ENCODE measurements around the gene SLC30A1.

The SLC30A1 gene

DNA sequence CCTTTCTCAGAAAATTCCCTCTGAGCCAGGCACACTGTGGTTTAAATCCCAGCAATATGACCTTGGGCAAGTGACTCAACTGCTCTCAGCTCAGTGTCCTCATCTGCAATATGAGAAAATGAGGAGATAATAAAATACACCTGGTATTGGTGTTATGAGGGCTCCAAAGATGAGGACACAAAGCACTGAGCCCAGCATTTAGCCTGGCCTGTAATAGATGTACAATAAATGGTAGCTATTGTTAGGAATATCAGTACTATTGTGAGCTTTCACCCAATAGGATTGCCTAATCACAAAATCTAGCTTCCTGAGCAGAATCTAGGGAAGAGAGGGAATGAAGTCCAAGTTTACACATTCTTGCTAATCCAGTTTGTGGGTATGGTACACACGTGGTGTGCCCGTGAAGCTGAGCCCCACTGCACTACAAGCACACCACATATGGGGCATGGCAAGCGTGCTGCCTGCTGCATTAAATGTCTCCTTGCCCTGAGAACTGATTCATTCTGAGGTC lies 24.3 kb upstream of the SLC30A1 start:
- TF ChIP-seq, protein P1, sequence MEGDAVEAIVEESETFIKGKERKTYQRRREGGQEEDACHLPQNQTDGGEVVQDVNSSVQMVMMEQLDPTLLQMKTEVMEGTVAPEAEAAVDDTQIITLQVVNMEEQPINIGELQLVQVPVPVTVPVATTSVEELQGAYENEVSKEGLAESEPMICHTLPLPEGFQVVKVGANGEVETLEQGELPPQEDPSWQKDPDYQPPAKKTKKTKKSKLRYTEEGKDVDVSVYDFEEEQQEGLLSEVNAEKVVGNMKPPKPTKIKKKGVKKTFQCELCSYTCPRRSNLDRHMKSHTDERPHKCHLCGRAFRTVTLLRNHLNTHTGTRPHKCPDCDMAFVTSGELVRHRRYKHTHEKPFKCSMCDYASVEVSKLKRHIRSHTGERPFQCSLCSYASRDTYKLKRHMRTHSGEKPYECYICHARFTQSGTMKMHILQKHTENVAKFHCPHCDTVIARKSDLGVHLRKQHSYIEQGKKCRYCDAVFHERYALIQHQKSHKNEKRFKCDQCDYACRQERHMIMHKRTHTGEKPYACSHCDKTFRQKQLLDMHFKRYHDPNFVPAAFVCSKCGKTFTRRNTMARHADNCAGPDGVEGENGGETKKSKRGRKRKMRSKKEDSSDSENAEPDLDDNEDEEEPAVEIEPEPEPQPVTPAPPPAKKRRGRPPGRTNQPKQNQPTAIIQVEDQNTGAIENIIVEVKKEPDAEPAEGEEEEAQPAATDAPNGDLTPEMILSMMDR (IDR thresholded peaks at IDR 0.05; ENCODE audit: low read depth, low read length), result no peak
- no peak overlapping the region for H3K4me3 ChIP-seq (ENCODE audit: low read depth, low read length)

DNA sequence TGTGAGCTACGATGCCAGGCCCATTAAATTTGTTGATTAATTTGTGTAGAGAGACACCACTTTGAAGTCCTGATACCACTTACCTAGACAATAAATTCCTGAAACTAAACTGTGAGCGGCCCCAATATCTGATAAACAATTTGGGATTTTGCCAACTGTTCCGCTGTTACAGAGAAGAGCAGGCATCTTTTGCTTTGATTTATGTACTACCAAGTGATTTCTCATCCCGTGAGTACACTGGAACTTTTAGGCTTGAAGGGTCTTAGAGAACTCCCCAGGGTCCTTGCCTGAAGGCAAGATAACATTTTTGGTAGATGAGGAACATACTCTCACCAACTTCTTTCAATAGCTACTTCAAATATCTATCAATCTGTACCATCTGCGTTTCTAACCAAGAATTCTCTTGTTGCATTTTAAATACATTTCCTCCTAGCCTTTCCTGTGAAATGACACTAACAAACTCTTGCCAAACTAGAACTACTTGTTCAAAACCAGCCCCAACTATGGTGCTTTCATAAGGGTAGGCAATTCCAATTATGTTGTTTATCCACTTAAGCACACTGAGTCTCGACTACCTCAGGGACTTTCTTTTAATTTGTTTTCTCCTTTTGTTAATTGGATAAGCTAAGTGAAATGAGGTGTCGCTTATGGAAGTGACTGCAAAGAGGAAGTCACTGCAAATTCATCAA lies 23.2 kb upstream of the SLC30A1 start:
- TF ChIP-seq, protein P1 (IDR thresholded peaks at IDR 0.05; ENCODE audit: low read depth, low read length), result no peak
- no peak overlapping the region for H3K4me3 ChIP-seq (ENCODE audit: low read depth, low read length)

DNA sequence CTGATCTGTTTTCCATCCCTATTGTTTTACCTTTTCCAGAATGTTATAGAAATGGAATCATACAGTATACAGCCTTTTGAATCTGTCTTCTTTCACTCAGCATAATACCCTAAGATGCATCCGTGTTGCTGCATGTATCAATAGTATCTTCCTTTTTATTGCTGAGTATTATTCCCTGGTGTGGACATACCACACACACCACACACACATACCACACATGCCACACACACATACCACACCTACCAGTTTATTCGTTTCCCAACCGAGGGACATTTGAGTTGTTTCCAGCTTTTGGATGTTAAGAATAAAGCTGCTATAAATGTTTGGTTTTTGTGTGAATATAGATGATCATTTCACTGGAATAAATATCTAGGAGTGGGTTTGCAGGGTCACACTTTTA lies 22.2 kb upstream of the SLC30A1 start:
- H3K4me3 ChIP-seq (ENCODE audit: low read depth, low read length), result no peak overlapping the region
- TF ChIP-seq, protein P1 (IDR thresholded peaks at IDR 0.05; ENCODE audit: low read depth, low read length), result no peak

DNA sequence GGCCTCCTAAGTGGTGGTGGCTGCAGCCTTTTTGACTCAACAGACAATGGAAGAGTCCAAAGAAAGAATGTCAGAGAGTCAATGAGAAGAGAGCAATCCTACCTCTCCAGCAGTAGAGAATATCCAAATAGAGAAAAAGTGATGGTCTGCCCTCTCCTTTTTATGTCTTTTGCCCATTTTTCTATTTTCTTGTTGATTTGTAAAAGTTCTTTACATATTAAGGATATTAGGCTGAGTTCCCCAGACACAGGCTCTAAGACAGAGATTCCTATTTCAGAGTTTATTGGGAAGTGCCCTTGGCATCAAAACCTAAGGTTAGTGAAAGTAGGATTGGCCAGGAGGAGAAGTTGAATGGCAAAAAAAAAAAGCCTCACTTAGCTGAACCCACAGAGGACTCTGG lies 20.3 kb upstream of the SLC30A1 start:
- no peak overlapping the region for H3K4me3 ChIP-seq (ENCODE audit: low read depth, low read length)
- TF ChIP-seq, protein P1 (IDR thresholded peaks at IDR 0.05; ENCODE audit: low read depth, low read length), result no peak

DNA sequence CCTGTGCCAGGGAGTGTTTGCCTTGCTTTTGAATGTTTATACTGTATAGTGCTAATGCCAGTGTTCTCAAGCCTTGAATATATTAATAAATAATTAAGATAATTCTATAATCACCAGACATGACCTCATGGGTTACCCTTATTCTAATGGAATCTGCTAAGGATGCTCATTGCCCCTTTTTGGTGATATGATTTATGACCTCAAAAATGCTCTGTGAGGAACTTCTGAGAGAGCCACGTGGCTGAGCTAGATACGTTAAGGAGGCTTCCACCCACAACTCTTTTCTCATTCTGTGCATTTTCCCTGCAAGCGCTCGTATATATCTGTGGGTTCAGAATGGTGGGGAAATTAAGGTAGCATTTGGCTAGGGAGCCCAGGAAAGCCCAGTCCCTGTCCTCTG lies 19.6 kb upstream of the SLC30A1 start:
- no peak overlapping the region for H3K4me3 ChIP-seq (ENCODE audit: low read depth, low read length)
- TF ChIP-seq, protein P1 (IDR thresholded peaks at IDR 0.05; ENCODE audit: low read depth, low read length), result no peak

DNA sequence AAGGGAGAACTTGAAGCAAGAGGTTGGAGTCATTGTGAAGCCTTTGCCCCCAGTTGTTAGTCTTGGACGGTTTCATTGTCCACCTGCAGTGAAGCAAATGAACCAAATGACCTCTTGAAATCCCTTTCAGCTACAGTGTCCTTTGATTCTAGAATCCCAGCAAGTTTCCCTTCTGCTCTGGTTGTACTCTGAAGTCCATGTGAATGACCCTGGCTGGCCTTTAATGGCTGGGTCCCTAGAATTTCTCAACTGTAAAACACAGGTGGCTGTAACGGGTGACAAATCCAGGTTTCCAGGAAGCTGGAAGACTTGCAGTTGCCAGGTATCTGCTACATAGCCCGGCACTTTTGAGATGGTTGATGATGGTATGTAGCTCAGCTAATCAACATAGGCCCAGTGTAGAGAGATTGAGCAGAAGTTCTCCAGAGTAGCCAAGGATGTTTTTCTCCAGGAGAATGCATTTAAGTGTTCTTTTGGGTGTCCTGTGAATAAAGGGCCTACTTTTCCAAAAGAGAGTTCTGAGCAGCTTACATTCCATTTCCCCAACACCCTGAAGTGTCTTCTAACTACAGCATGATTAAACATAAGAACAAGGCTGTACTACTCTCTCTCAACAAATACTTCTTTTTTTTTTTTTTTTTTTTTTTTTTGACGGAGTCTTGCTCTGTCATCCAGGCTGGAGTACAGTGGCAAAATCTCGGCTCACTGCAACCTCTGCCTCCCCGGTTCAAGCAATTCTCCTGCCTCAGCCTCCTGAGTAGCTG lies 17.6 kb upstream of the SLC30A1 start:
- TF ChIP-seq, protein P1 (IDR thresholded peaks at IDR 0.05; ENCODE audit: low read depth, low read length), result no peak
- no peak overlapping the region for H3K4me3 ChIP-seq (ENCODE audit: low read depth, low read length)

DNA sequence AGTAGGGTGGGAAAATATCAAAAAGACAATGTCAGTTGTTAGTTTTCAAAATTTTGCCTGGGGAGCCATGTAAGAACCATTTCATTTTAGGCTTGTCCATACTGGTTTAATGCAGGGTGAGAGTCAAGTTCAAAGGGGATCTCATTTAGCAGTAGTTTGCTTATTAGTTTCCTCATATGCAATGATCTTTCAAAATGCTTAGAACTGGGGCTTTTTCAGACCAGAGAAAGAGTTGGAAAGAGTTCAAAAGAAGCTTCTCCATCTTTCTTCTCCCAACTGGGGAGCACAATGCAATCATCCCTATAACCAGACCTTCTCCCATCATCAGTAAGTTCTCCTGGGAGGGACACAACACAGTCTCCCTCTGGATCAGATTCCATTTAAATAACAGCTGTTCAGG lies 16.5 kb upstream of the SLC30A1 start:
- TF ChIP-seq, protein P1 (IDR thresholded peaks at IDR 0.05; ENCODE audit: low read depth, low read length), result no peak
- H3K4me3 ChIP-seq (ENCODE audit: low read depth, low read length), result no peak overlapping the region
